Neural cell (in vitro differentiated cells): ENCODE results near the gene SLC35E3. TPM values are rescaled to one million over a fixed set of nuclear protein-coding genes. Genes with fewer than 3 reads are reported as not detected.

Source experiments
- H2AFZ ChIP-seq: fragments of 200-600, 300-800 bp; sonication (generic), shearing (Covaris generic); 2 replicates; pipeline ENCODE4 v1.6.0; 2014; ENCODE audit warnings: low read depth, mild to moderate bottlenecking, antibody characterized with exemption, low read length, moderate library complexity
- H3F3A ChIP-seq: fragments of 200-600 bp; shearing (Covaris generic); 2 replicates; pipeline ENCODE4 v1.6.1; 2016; ENCODE audit warnings: mild to moderate bottlenecking, moderate library complexity, mixed read lengths, antibody characterized with exemption, low read length; ENCODE audit not compliant: insufficient read depth, poor library complexity, severe bottlenecking
- H3K27ac ChIP-seq: fragments of 200-600, 300-800 bp; sonication (generic), shearing (Covaris generic); 2 replicates; pipeline ENCODE4 v1.5.1; 2014; ENCODE audit warnings: mild to moderate bottlenecking, low read length, moderate library complexity
- H3K27me3 ChIP-seq: fragments of 300-800, 200-600 bp; sonication (generic), shearing (Covaris generic); 2 replicates; pipeline ENCODE4 v1.6.0; 2014; ENCODE audit warnings: mild to moderate bottlenecking, low read depth, low read length, moderate library complexity; ENCODE audit not compliant: insufficient read depth
- H3K36me3 ChIP-seq: fragments of 300-800, 200-600 bp; sonication (generic), shearing (Covaris generic); 2 replicates; pipeline ENCODE4 v1.5.1; 2014; ENCODE audit warnings: mild to moderate bottlenecking, antibody characterized with exemption, low read length, moderate library complexity; ENCODE audit not compliant: insufficient read depth
- H3K4me2 ChIP-seq: fragments of 300-800, 200-600 bp; sonication (generic), shearing (Covaris generic); 2 replicates; pipeline ENCODE4 v1.6.0; 2014; ENCODE audit warnings: mild to moderate bottlenecking, low read length
- H3K4me3 ChIP-seq: fragments of 300-800, 200-600 bp; sonication (generic), shearing (Covaris generic); 2 replicates; pipeline ENCODE4 v1.5.1; 2014; ENCODE audit warnings: mild to moderate bottlenecking, low read length, moderate library complexity
- H3K79me2 ChIP-seq: fragments of 200-600 bp; shearing (Covaris generic); replicated peaks from 2 replicates; pipeline ENCODE4 v1.6.0; 2014; ENCODE audit warnings: mild to moderate bottlenecking, low read length, moderate library complexity; ENCODE audit not compliant: insufficient read depth
- H3K9ac ChIP-seq: fragments of 300-800, 200-600 bp; sonication (generic), shearing (Covaris generic); 2 replicates; pipeline ENCODE4 v1.6.1; 2016; ENCODE audit warnings: mild to moderate bottlenecking, low read length, mixed read lengths
- H3K9me2 ChIP-seq: fragments of 200-600 bp; shearing (Covaris generic); 2 replicates; pipeline ENCODE4 v1.6.1; 2016; ENCODE audit warnings: mild to moderate bottlenecking, low read length, mixed read lengths; ENCODE audit not compliant: insufficient read depth
- H3K9me3 ChIP-seq: fragments of 200-600, 300-800 bp; sonication (generic), shearing (Covaris generic); 2 replicates; pipeline ENCODE4 v1.6.1; 2016; ENCODE audit warnings: mild to moderate bottlenecking, mixed run types, low read length, moderate library complexity, mixed read lengths
- H4K20me1 ChIP-seq: fragments of 200-600 bp; shearing (Covaris generic); 2 replicates; pipeline ENCODE4 v1.6.1; 2016; ENCODE audit warnings: mild to moderate bottlenecking, mixed run types; ENCODE audit not compliant: insufficient read depth
- CTCF ChIP-seq: fragments of 450-650 bp; IDR thresholded peaks from 2 replicates; pipeline ENCODE4 v1.5.1; 2014; ENCODE audit warnings: antibody characterized with exemption, mild to moderate bottlenecking, moderate library complexity; ENCODE audit not compliant: poor library complexity, severe bottlenecking
- EP300 ChIP-seq: fragments of 450-650 bp; conservative IDR thresholded peaks from 2 replicates; pipeline ENCODE4 v1.6.1; 2014; ENCODE audit warnings: antibody characterized with exemption, mild to moderate bottlenecking, moderate library complexity; ENCODE audit not compliant: poor library complexity, severe bottlenecking
- EZH2 ChIP-seq: fragments of 200-600, 300-800 bp; shearing (Covaris generic), sonication (generic); IDR thresholded peaks from 2 replicates; pipeline ENCODE4 v1.6.1; 2014; ENCODE audit warnings: antibody characterized with exemption, low read length, borderline replicate concordance, mild to moderate bottlenecking; ENCODE audit not compliant: insufficient read depth, poor library complexity, severe bottlenecking
- MXI1 ChIP-seq: fragments of 450-650 bp; conservative IDR thresholded peaks from 2 replicates; pipeline ENCODE4 v1.6.1; 2014; ENCODE audit warnings: antibody characterized with exemption, mild to moderate bottlenecking; ENCODE audit not compliant: poor library complexity, severe bottlenecking
- POLR2AphosphoS5 ChIP-seq: IDR thresholded peaks from 2 replicates; pipeline ENCODE4 v1.6.1; 2012
- RAD21 ChIP-seq: fragments of 450-650 bp; conservative IDR thresholded peaks from 2 replicates; pipeline ENCODE4 v1.6.1; 2014; ENCODE audit warnings: antibody characterized with exemption, mild to moderate bottlenecking, moderate library complexity
- SMC3 ChIP-seq: fragments of 450-650 bp; conservative IDR thresholded peaks from 2 replicates; pipeline ENCODE4 v1.6.1; 2014; ENCODE audit warnings: antibody characterized with exemption, mild to moderate bottlenecking, moderate library complexity; ENCODE audit not compliant: poor library complexity
- TAF1 ChIP-seq: IDR thresholded peaks from 2 replicates; pipeline ENCODE4 v1.6.1; 2012; ENCODE audit warnings: low read depth
- polyA plus RNA-seq: library from polyadenylated mRNA; depleted of rRNA; stranded (reverse); fragments of >200 nt; gene quantifications from 2 replicates; pipeline ENCODE4 v1.2.3, GENCODE V29; 2014
- TF ChIP-seq, protein P1 (sequence below): IDR thresholded peaks from 2 replicates; pipeline ENCODE4 v1.6.1; 2012; ENCODE audit warnings: borderline replicate concordance

The SLC35E3 gene
- polyA plus RNA-seq, 1 donor from 2014 or later = 10.5 TPM

GRCh38 chr12:68807576-68808387 is 61.8 kb downstream of the SLC35E3 start, which contains the start of gene MDM2:
MDM2 (plus strand) TSS chr12:68808177; CDS start chr12:68808478, 301 bp downstream.
- TF ChIP-seq EZH2 = no peak
- peak; percentile 47 for TF ChIP-seq SMC3
- TF ChIP-seq TAF1 = peak; percentile 97
- peak; percentile 81 for TF ChIP-seq CTCF
- peak; percentile 40 for TF ChIP-seq EP300
- TF ChIP-seq RAD21 = peak; percentile 28
- TF ChIP-seq MXI1 = peak; percentile 66
- TF ChIP-seq, protein P1, sequence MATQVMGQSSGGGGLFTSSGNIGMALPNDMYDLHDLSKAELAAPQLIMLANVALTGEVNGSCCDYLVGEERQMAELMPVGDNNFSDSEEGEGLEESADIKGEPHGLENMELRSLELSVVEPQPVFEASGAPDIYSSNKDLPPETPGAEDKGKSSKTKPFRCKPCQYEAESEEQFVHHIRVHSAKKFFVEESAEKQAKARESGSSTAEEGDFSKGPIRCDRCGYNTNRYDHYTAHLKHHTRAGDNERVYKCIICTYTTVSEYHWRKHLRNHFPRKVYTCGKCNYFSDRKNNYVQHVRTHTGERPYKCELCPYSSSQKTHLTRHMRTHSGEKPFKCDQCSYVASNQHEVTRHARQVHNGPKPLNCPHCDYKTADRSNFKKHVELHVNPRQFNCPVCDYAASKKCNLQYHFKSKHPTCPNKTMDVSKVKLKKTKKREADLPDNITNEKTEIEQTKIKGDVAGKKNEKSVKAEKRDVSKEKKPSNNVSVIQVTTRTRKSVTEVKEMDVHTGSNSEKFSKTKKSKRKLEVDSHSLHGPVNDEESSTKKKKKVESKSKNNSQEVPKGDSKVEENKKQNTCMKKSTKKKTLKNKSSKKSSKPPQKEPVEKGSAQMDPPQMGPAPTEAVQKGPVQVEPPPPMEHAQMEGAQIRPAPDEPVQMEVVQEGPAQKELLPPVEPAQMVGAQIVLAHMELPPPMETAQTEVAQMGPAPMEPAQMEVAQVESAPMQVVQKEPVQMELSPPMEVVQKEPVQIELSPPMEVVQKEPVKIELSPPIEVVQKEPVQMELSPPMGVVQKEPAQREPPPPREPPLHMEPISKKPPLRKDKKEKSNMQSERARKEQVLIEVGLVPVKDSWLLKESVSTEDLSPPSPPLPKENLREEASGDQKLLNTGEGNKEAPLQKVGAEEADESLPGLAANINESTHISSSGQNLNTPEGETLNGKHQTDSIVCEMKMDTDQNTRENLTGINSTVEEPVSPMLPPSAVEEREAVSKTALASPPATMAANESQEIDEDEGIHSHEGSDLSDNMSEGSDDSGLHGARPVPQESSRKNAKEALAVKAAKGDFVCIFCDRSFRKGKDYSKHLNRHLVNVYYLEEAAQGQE = peak; percentile 81
- TF ChIP-seq POLR2AphosphoS5 = peak; percentile 96
- H3K4me3 ChIP-seq = peak within 1 kb of the TSS; percentile 97

GRCh38 chr12:68808388-68809189 is 62.6 kb downstream of the SLC35E3 start:
- peak overlapping the region; percentile 99 for H2AFZ ChIP-seq

More at GRCh38 chr12:68807576-68808387, 61.8 kb downstream of the SLC35E3 start, which contains the start of gene MDM2:
- Histone ChIP-seq H3K79me2 (peaks cover 34% of the 10 kb centered on the region), H4K20me1 (no peaks in the 10 kb centered on the region), H3K9me3 (no peaks in the 10 kb centered on the region), H3K4me2 (peak within 1 kb of the TSS; percentile 72), H3K27me3 (no peaks in the 10 kb centered on the region), H3K36me3 (peaks cover 4% of the 10 kb centered on the region), H2AFZ (peak within 1 kb of the TSS; percentile 99), H3K9ac (peak within 1 kb of the TSS; percentile 99), H3K9me2 (no peaks in the 10 kb centered on the region), H3K27ac (peak within 1 kb of the TSS; percentile 95), H3F3A (no peaks in the 10 kb centered on the region)

More at GRCh38 chr12:68808388-68809189, 62.6 kb downstream of the SLC35E3 start:
- Histone ChIP-seq H3K36me3 (peaks cover 4% of the 10 kb centered on the region), H3K9me3 (no peaks in the 10 kb centered on the region), H3K9me2 (no peaks in the 10 kb centered on the region), H3K27me3 (no peaks in the 10 kb centered on the region), H3F3A (no peaks in the 10 kb centered on the region), H3K4me2 (peak overlapping the region; percentile 72), H3K4me3 (peak overlapping the region; percentile 97), H3K79me2 (peaks cover 37% of the 10 kb centered on the region), H4K20me1 (no peaks in the 10 kb centered on the region), H3K27ac (peak overlapping the region; percentile 95), H3K9ac (peak overlapping the region; percentile 99)
- TF ChIP-seq TAF1 = peak; percentile 89
- peak; percentile 3 for TF ChIP-seq SMC3
- TF ChIP-seq EZH2 = no peak
- TF ChIP-seq RAD21 = peak; percentile 8
- TF ChIP-seq, protein P1 = peak; percentile 42
- no peak for TF ChIP-seq CTCF
- TF ChIP-seq MXI1 = peak; percentile 34
